WI38 (cell line): ENCODE data around the gene TOM1L1.

Source experiments
- H3K4me3 ChIP-seq: 2 replicates; pipeline ENCODE4 v1.5.1; 2011; ENCODE audit warnings: low read depth, mild to moderate bottlenecking, control low read depth, low read length
- CTCF ChIP-seq: IDR thresholded peaks from 2 replicates; pipeline ENCODE4 v1.5.1; 2012; ENCODE audit warnings: low read depth, mild to moderate bottlenecking, control low read depth, low read length

Gene TOM1L1

DNA sequence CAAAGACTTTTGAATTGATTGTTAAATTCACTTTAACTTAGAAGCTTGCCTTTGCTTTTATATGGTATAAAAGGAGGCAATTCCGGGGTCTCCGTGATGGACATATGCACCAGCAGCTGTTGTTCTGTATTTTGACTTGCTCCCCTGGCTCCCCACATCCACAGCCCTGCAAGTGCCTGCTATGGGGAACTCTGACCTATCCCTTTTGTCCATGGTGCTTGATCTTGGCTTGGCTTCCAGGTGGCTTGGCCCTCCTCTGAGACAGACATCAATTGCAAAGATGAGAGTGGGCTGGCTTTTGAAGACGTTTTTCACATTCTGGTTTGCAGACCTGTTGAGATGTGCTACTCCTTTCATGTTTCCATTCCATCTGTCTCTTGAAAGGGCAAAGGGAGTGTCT lies 26.9 kb downstream of the TOM1L1 start:
- TF ChIP-seq CTCF = no peak
- H3K4me3 ChIP-seq = no peak overlapping the region

- TF ChIP-seq CTCF = no peak
- H3K4me3 ChIP-seq = no peak overlapping the region
Measured at GRCh38 chr17:54932711-54933110, 32.1 kb downstream of the TOM1L1 start.

- no peak overlapping the region for H3K4me3 ChIP-seq
- no peak for TF ChIP-seq CTCF
Measured at GRCh38 chr17:54933921-54934320, 33.3 kb downstream of the TOM1L1 start.

DNA sequence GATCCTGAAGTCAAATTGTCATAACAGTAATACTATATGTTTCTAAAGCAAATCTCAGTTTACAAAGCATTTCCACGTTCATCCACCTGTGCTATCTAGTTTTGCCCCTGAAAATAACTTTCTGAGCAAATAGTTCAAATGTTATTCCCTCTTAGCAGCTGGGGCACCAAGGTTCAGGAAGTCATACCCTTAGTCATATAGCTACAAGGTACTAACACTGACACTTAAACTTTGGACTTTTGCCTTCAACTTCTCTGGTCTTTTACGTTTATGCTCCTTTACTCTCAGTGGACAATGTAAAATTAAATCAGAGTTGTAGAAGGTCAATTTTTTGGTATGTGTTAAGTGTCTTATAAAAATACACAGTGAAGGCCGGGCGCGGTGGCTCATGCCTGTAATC lies 34.8 kb downstream of the TOM1L1 start:
- H3K4me3 ChIP-seq = no peak overlapping the region
- TF ChIP-seq CTCF = no peak

DNA sequence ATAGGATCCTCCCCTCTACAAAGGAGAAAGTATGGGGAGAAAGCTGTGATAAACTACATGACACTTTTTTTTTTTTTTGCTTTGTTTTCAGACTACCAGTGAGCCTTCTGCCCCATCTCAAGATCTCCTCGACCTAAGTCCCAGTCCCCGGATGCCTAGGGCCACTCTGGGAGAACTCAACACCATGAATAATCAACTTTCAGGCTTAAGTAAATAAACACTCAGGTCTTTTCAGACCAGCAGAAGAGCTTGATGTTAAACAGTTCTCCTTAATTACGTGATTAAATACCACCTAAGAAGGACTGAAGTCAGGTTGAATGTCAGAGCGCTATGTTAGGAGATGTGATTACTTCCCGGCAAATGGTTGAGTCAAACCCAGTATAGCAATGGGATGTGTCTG lies 36.4 kb downstream of the TOM1L1 start:
- no peak overlapping the region for H3K4me3 ChIP-seq
- TF ChIP-seq CTCF = no peak

- TF ChIP-seq CTCF = no peak
- no peak overlapping the region for H3K4me3 ChIP-seq
Measured at GRCh38 chr17:54937426-54937825, 36.8 kb downstream of the TOM1L1 start.

DNA sequence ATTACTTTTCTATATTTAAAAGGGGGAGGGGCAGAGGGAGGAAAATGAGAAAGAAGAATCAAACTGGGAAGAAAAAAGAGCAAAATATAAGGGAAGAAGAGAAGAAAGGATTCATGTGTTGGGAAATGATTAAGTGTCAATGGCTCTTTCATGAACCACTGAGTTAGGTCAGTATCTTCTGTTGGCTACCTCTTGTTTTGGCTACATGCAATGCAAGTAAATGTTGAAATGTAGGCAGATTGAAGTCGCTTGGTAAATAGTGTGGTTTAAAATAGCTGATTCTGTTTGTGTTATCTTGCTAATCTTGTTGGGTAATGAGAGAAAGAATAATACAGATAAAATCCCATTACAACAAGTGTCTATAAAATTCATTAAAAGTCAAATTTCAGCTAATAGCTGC lies 40.6 kb downstream of the TOM1L1 start:
- no peak for TF ChIP-seq CTCF
- no peak overlapping the region for H3K4me3 ChIP-seq

DNA sequence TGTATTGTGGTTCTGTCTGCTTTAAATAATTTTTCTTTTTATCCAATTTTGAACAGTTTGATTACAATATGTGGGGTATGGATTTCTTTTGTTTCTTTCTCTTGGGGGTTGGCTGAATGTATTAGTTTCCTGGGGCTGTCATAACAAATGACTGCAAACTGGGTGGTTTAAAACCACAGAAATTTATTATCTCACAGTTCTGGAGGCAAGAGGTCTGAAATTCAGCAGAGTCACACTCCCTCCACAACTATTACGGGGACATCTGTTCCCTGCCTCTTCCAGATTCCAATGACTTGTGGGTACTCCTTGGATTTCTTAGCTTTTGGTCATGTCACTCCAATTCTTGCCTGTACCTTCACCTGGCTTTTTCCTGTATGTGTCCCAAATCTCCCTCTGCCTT lies 44.1 kb downstream of the TOM1L1 start:
- no peak for TF ChIP-seq CTCF
- H3K4me3 ChIP-seq = no peak overlapping the region
